Natural killer cell (primary cell): ENCODE data around the gene NRXN3. TPM values are rescaled to one million over a fixed set of nuclear protein-coding genes. Genes with fewer than 3 reads are reported as not detected.

ENCODE experiments used
- ATAC-seq, 3 donors: fragments of 150-1000 bp in 2 of 3; fragments of 200-7000 bp in 1 of 3; cut with Tn5 transposase; 1 replicate in 1 of 3; 2 replicates in 2 of 3; pipeline ENCODE4 v1.10.0; 2021; ENCODE audit warnings: mild to moderate bottlenecking in 2 of 3, moderate library complexity in 2 of 3
- DNase-seq, 2 donors: peaks; one replicate each; pipeline versions ENCODE4 v3.0.0 to v3.0.0-alpha.2; 2013 to 2021; ENCODE audit warnings: mixed read lengths in 1 of 2
- H3K27ac ChIP-seq: one replicate; pipeline ENCODE4 v1.5.1; 2013; ENCODE audit warnings: mild to moderate bottlenecking, low read length
- H3K27me3 ChIP-seq: one replicate; pipeline ENCODE4 v1.6.1; 2013; ENCODE audit warnings: low read length; ENCODE audit not compliant: control insufficient read depth, insufficient read depth
- H3K36me3 ChIP-seq: one replicate; pipeline ENCODE4 v1.6.1; 2013; ENCODE audit warnings: low read length; ENCODE audit not compliant: control insufficient read depth, insufficient read depth
- H3K4me1 ChIP-seq: one replicate; pipeline ENCODE4 v1.6.1; 2013; ENCODE audit warnings: low read length; ENCODE audit not compliant: control insufficient read depth, insufficient read depth
- H3K4me3 ChIP-seq: one replicate; pipeline ENCODE4 v1.5.1; 2013; ENCODE audit warnings: low read length
- H3K9me3 ChIP-seq: one replicate; pipeline ENCODE4 v1.6.1; 2013; ENCODE audit warnings: low read length; ENCODE audit not compliant: control insufficient read depth, insufficient read depth
- H3K27ac Mint-ChIP-seq, 2 donors: one replicate each; pipeline ENCODE4 v1.8.0; 2022; ENCODE audit warnings: mild to moderate bottlenecking in 2 of 2, mixed read lengths in 2 of 2, moderate library complexity in 1 of 2
- H3K27me3 Mint-ChIP-seq, 2 donors: one replicate each; pipeline ENCODE4 v1.8.0; 2022; ENCODE audit warnings: low read depth in 2 of 2, mixed read lengths in 2 of 2
- H3K36me3 Mint-ChIP-seq: one replicate; pipeline ENCODE4 v1.8.0; 2022; ENCODE audit warnings: mixed read lengths
- H3K4me1 Mint-ChIP-seq, 2 donors: one replicate each; pipeline ENCODE4 v1.8.0; 2022; ENCODE audit warnings: mixed read lengths in 2 of 2
- H3K4me3 Mint-ChIP-seq: one replicate; pipeline ENCODE4 v1.8.0; 2022; ENCODE audit warnings: mild to moderate bottlenecking, moderate library complexity, mixed read lengths
- H3K9me3 Mint-ChIP-seq, 2 donors: one replicate each; pipeline ENCODE4 v1.8.0; 2022; ENCODE audit warnings: mixed read lengths in 2 of 2
- WGBS: methylation state at CpG from one replicate; pipeline ENCODE4 v1.1.7; 2013; ENCODE audit warnings: missing lambda C conversion rate; ENCODE audit not compliant: insufficient coverage; 5-methylcytosine and 5-hydroxymethylcytosine counted together
- intact Hi-C: fragments of 100-400 bp; cut with micrococcal nuclease; formaldehyde crosslinking; loops from one replicate; pipeline ENCODE4 v1.14.2; 2022
- total RNA-seq, 4 donors: library from RNA; stranded (reverse); fragments of 120-200 nt in 1 of 4; gene quantifications; one replicate each; pipeline versions ENCODE4 v1.2.3 to v1.2.4, GENCODE V29; 2013 to 2022
- TF ChIP-seq, protein P1 (sequence below): fragments of 200-600 bp; IDR thresholded peaks from one replicate; pipeline ENCODE4 v1.8.0; 2022; ENCODE audit warnings: antibody characterized with exemption

Gene NRXN3
- total RNA-seq, 3 donors from 2014 or later (not counting 1 experiment from before 2014, with no cell fraction given), result not detected

DNA sequence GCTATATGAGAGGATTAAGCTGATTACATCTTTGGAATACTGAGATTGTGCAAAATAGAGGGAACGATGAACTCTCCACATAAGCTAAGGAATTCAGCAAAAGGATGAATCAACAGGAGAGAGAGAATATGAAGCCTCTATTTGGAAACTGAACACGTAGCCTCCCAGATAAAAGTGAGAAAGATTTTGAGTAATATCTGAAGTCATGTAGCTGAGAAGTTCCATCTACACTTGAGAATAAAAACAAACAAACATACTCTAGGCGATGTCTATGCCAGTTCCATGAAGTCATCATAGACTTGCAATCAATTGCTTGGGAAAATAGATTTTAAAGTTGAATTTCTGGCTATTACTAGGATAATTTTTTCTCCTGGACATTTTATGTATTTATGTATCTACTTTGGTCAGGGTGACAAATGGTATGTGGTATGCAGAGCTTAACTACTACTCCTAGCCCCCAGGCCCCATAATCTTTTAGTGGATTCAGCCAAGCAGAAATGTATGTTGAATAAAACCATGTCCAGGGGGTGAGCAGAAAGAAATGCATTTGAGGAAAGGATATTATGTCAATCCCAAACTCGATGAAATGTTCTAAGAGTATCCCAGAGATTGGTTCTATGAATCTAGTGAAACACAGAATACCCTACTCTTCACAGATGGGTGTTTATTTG lies 1413.7 kb downstream of the NRXN3 start:
- peaks cover 7 to 11% of the 10 kb centered on the region in 2 donors for H3K9me3 Mint-ChIP-seq

DNA sequence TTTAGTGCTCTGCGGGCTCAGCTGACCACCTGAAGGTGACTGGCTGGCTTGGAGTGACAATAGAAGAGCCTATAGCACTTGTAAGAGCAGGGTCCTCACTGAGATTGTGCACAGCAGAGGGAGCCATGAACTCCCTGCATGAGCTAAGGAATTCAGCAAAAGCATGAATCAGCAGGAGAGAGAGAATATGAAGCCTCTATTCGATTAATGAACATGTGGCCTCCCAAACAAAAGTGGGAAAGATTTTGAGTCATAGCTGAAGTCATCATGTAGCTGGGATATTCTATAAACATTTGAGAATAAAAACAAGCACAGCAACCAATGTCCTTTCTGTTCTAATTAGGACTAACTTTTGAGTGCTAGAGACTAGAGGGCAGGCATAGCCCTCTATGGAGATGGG lies 1414.5 kb downstream of the NRXN3 start:
- TF ChIP-seq, protein P1, sequence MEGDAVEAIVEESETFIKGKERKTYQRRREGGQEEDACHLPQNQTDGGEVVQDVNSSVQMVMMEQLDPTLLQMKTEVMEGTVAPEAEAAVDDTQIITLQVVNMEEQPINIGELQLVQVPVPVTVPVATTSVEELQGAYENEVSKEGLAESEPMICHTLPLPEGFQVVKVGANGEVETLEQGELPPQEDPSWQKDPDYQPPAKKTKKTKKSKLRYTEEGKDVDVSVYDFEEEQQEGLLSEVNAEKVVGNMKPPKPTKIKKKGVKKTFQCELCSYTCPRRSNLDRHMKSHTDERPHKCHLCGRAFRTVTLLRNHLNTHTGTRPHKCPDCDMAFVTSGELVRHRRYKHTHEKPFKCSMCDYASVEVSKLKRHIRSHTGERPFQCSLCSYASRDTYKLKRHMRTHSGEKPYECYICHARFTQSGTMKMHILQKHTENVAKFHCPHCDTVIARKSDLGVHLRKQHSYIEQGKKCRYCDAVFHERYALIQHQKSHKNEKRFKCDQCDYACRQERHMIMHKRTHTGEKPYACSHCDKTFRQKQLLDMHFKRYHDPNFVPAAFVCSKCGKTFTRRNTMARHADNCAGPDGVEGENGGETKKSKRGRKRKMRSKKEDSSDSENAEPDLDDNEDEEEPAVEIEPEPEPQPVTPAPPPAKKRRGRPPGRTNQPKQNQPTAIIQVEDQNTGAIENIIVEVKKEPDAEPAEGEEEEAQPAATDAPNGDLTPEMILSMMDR, result no peak
- Mint-ChIP-seq H3K27ac (no peak overlapping the region), H3K4me1 (no peaks in the 10 kb centered on the region), H3K27me3 (no peaks in the 10 kb centered on the region), H3K36me3 (no peaks in the 10 kb centered on the region), H3K4me3 (no peak overlapping the region), H3K9me3 (peaks cover 7 to 11% of the 10 kb centered on the region in 2 donors)
- Histone ChIP-seq H3K27ac (no peak overlapping the region), H3K4me3 (no peak overlapping the region), H3K36me3 (no peaks in the 10 kb centered on the region), H3K4me1 (no peaks in the 10 kb centered on the region), H3K9me3 (no peaks in the 10 kb centered on the region), H3K27me3 (no peaks in the 10 kb centered on the region)
- intact Hi-C loops, result no loop called here
- 61% methylated on average over 2 of the region's 2 CpGs for WGBS
- DNase-seq (no peak), ATAC-seq (no peak)

More for the DNA sequence above, 1413.7 kb downstream of the NRXN3 start:
- Histone ChIP-seq H3K27me3 (no peaks in the 10 kb centered on the region), H3K27ac (no peak overlapping the region), H3K9me3 (no peaks in the 10 kb centered on the region), H3K4me3 (no peak overlapping the region), H3K36me3 (no peaks in the 10 kb centered on the region), H3K4me1 (no peaks in the 10 kb centered on the region)
- no peak for DNase-seq
- H3K27me3 Mint-ChIP-seq, result no peaks in the 10 kb centered on the region
- no peak overlapping the region for H3K27ac Mint-ChIP-seq
- no peak for ATAC-seq
- TF ChIP-seq, protein P1, result no peak
- no peak overlapping the region for H3K4me3 Mint-ChIP-seq
- H3K4me1 Mint-ChIP-seq, result no peaks in the 10 kb centered on the region
- H3K36me3 Mint-ChIP-seq, result no peaks in the 10 kb centered on the region
- intact Hi-C loops, result no loop called here
- 100% methylated on average over 1 of the region's 4 CpGs for WGBS

DNA sequence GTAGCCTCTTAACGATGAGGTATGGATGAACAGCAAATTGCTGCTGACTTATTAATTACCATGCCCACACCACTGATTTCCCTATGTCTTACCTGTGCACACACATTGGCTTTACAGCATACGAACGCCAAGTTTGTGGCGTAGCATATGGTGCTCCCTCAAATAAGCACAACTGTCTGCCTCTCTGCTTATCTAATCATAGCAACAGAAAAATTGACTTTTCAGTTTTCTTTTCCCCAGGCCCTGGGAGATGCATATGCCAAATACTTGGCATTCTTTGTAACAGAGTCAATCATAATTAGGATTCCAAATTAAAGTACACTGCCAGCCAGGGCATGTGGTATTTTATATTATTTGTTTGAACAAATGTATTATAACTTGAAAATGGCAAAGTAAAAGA lies 1415.7 kb downstream of the NRXN3 start:
- H3K27me3 ChIP-seq, result no peaks in the 10 kb centered on the region
- H3K9me3 ChIP-seq, result no peaks in the 10 kb centered on the region
- DNase-seq, result no peak
- no peak overlapping the region for H3K27ac ChIP-seq
- no peaks in the 10 kb centered on the region for H3K4me1 ChIP-seq
- Mint-ChIP-seq H3K4me3 (no peak overlapping the region), H3K4me1 (no peaks in the 10 kb centered on the region), H3K27ac (no peak overlapping the region), H3K9me3 (peaks cover 7 to 12% of the 10 kb centered on the region in 2 donors), H3K27me3 (no peaks in the 10 kb centered on the region), H3K36me3 (no peaks in the 10 kb centered on the region)
- H3K4me3 ChIP-seq, result no peak overlapping the region
- TF ChIP-seq, protein P1, result no peak
- no peak for ATAC-seq
- H3K36me3 ChIP-seq, result no peaks in the 10 kb centered on the region
- WGBS, result 94% methylated on average over 4 of the region's 4 CpGs
- intact Hi-C loops, result no loop called here

DNA sequence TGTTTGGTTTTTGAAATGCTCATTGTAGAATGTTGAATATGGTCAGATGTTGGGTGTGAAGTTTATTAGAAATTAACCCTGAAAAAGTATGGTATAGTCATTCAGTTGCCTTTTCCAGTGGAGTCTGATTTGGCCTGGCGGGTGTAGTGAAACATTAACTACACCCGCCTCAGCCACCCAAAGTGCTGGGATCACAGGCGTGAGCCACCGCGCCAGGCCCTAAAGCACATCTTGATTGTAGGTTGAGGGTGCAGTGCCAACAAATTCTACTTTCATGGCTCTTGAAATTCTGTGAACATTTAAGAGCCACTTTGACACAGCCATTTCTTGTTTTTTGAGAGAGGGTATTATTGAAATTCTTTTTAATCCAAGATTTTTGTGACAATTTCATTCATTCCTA lies 1416.2 kb downstream of the NRXN3 start:
- ATAC-seq (no peak), DNase-seq (no peak)
- Mint-ChIP-seq H3K27ac (no peak overlapping the region), H3K4me1 (no peaks in the 10 kb centered on the region), H3K27me3 (no peaks in the 10 kb centered on the region), H3K36me3 (no peaks in the 10 kb centered on the region), H3K4me3 (no peak overlapping the region), H3K9me3 (peaks cover 4 to 8% of the 10 kb centered on the region in 2 donors)
- no peaks in the 10 kb centered on the region for H3K36me3 ChIP-seq
- no peaks in the 10 kb centered on the region for H3K27me3 ChIP-seq
- no peak overlapping the region for H3K27ac ChIP-seq
- 94% methylated on average over 5 of the region's 5 CpGs for WGBS
- no peak overlapping the region for H3K4me3 ChIP-seq
- no peaks in the 10 kb centered on the region for H3K4me1 ChIP-seq
- no peaks in the 10 kb centered on the region for H3K9me3 ChIP-seq
- intact Hi-C loops, result no loop called here
- TF ChIP-seq, protein P1, result no peak
